ENCODE measurements around the gene HEMK1. TPM values are rescaled to one million over a fixed set of nuclear protein-coding genes. Genes with fewer than 3 reads are reported as not detected.
A peak's percentile ranks its signal among the peaks of the same experiment; 100 is the strongest.

HEMK1 gene
- total RNA-seq, 1 experiment from 2014 or later: 20.9 TPM

DNA sequence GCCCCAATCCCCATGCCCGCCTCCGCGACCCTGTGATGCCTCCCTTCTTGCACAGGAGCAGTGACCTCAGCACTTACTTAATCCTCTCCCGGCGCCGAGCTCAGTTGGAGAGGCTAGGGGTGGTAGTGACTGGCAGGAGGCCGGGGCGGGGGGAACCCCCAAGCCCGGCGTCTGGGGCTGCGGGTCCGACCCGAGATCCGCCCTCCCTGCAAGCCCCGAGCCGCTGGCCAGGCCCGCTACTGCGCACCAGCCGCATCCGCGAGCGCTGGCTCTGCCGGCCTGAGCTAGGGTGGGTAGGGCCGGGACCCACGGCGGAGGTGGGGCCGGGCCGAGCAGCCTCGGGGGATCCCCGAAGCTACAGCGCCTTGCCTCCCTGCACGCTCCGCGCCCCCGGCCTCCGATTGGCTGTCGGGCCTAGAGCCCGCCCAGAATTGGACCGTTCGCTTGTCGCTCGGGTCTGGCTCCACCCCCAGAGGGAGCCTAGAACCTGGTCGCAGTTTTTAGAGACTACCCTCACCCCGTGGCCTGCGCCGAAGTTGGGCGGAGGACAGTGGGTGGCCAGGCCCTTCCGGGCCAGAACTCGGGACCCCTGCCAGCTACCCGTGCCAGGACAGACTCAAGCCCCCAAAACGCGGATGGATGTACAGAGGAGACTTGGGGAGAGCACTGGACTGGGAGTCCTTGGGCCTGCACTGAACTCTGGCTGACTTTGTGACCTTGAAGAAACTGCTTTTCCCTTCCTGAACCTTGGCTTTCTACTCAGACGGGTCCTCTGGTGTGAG is 1.7 kb upstream of the HEMK1 start, which contains the start of gene C3orf18 (continued):
- TF ChIP-seq, protein P1, sequence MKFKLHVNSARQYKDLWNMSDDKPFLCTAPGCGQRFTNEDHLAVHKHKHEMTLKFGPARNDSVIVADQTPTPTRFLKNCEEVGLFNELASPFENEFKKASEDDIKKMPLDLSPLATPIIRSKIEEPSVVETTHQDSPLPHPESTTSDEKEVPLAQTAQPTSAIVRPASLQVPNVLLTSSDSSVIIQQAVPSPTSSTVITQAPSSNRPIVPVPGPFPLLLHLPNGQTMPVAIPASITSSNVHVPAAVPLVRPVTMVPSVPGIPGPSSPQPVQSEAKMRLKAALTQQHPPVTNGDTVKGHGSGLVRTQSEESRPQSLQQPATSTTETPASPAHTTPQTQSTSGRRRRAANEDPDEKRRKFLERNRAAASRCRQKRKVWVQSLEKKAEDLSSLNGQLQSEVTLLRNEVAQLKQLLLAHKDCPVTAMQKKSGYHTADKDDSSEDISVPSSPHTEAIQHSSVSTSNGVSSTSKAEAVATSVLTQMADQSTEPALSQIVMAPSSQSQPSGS (CRISPR knock-in tag; IDR thresholded peaks at IDR 0.05; ENCODE audit: borderline replicate concordance, low read depth): no peak
- no peak for TF ChIP-seq E2F1 (CRISPR knock-in tag; IDR thresholded peaks at IDR 0.05)
- no peak for TF ChIP-seq JAZF1 (CRISPR knock-in tag; IDR thresholded peaks at IDR 0.05)
- no peak for TF ChIP-seq PRRX2 (CRISPR knock-in tag; IDR thresholded peaks at IDR 0.05)
- no peak for TF ChIP-seq MXD4 (CRISPR knock-in tag; IDR thresholded peaks at IDR 0.05; ENCODE audit: borderline replicate concordance)
- no peak for TF ChIP-seq JUN (CRISPR knock-in tag; IDR thresholded peaks at IDR 0.05)
- TF ChIP-seq, protein P2, sequence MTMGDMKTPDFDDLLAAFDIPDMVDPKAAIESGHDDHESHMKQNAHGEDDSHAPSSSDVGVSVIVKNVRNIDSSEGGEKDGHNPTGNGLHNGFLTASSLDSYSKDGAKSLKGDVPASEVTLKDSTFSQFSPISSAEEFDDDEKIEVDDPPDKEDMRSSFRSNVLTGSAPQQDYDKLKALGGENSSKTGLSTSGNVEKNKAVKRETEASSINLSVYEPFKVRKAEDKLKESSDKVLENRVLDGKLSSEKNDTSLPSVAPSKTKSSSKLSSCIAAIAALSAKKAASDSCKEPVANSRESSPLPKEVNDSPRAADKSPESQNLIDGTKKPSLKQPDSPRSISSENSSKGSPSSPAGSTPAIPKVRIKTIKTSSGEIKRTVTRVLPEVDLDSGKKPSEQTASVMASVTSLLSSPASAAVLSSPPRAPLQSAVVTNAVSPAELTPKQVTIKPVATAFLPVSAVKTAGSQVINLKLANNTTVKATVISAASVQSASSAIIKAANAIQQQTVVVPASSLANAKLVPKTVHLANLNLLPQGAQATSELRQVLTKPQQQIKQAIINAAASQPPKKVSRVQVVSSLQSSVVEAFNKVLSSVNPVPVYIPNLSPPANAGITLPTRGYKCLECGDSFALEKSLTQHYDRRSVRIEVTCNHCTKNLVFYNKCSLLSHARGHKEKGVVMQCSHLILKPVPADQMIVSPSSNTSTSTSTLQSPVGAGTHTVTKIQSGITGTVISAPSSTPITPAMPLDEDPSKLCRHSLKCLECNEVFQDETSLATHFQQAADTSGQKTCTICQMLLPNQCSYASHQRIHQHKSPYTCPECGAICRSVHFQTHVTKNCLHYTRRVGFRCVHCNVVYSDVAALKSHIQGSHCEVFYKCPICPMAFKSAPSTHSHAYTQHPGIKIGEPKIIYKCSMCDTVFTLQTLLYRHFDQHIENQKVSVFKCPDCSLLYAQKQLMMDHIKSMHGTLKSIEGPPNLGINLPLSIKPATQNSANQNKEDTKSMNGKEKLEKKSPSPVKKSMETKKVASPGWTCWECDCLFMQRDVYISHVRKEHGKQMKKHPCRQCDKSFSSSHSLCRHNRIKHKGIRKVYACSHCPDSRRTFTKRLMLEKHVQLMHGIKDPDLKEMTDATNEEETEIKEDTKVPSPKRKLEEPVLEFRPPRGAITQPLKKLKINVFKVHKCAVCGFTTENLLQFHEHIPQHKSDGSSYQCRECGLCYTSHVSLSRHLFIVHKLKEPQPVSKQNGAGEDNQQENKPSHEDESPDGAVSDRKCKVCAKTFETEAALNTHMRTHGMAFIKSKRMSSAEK (CRISPR knock-in tag; IDR thresholded peaks at IDR 0.05; ENCODE audit: borderline replicate concordance): no peak
- TF ChIP-seq FOXJ3 (CRISPR knock-in tag; IDR thresholded peaks at IDR 0.05; ENCODE audit: borderline replicate concordance): no peak
- TF ChIP-seq, protein P3, sequence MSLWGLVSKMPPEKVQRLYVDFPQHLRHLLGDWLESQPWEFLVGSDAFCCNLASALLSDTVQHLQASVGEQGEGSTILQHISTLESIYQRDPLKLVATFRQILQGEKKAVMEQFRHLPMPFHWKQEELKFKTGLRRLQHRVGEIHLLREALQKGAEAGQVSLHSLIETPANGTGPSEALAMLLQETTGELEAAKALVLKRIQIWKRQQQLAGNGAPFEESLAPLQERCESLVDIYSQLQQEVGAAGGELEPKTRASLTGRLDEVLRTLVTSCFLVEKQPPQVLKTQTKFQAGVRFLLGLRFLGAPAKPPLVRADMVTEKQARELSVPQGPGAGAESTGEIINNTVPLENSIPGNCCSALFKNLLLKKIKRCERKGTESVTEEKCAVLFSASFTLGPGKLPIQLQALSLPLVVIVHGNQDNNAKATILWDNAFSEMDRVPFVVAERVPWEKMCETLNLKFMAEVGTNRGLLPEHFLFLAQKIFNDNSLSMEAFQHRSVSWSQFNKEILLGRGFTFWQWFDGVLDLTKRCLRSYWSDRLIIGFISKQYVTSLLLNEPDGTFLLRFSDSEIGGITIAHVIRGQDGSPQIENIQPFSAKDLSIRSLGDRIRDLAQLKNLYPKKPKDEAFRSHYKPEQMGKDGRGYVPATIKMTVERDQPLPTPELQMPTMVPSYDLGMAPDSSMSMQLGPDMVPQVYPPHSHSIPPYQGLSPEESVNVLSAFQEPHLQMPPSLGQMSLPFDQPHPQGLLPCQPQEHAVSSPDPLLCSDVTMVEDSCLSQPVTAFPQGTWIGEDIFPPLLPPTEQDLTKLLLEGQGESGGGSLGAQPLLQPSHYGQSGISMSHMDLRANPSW (CRISPR knock-in tag; conservative IDR thresholded peaks at IDR 0.05; ENCODE audit: low read depth): no peak
- TF ChIP-seq, protein P4, sequence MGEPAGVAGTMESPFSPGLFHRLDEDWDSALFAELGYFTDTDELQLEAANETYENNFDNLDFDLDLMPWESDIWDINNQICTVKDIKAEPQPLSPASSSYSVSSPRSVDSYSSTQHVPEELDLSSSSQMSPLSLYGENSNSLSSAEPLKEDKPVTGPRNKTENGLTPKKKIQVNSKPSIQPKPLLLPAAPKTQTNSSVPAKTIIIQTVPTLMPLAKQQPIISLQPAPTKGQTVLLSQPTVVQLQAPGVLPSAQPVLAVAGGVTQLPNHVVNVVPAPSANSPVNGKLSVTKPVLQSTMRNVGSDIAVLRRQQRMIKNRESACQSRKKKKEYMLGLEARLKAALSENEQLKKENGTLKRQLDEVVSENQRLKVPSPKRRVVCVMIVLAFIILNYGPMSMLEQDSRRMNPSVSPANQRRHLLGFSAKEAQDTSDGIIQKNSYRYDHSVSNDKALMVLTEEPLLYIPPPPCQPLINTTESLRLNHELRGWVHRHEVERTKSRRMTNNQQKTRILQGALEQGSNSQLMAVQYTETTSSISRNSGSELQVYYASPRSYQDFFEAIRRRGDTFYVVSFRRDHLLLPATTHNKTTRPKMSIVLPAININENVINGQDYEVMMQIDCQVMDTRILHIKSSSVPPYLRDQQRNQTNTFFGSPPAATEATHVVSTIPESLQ (CRISPR knock-in tag; IDR thresholded peaks at IDR 0.05): no peak
- TF ChIP-seq ZNF219 (CRISPR knock-in tag; IDR thresholded peaks at IDR 0.05; ENCODE audit: borderline replicate concordance): no peak
- no peak for TF ChIP-seq ZNF423 (CRISPR knock-in tag; IDR thresholded peaks at IDR 0.05)
- no peak for TF ChIP-seq NR2C2 (CRISPR knock-in tag; IDR thresholded peaks at IDR 0.05)
- TF ChIP-seq, protein P5, sequence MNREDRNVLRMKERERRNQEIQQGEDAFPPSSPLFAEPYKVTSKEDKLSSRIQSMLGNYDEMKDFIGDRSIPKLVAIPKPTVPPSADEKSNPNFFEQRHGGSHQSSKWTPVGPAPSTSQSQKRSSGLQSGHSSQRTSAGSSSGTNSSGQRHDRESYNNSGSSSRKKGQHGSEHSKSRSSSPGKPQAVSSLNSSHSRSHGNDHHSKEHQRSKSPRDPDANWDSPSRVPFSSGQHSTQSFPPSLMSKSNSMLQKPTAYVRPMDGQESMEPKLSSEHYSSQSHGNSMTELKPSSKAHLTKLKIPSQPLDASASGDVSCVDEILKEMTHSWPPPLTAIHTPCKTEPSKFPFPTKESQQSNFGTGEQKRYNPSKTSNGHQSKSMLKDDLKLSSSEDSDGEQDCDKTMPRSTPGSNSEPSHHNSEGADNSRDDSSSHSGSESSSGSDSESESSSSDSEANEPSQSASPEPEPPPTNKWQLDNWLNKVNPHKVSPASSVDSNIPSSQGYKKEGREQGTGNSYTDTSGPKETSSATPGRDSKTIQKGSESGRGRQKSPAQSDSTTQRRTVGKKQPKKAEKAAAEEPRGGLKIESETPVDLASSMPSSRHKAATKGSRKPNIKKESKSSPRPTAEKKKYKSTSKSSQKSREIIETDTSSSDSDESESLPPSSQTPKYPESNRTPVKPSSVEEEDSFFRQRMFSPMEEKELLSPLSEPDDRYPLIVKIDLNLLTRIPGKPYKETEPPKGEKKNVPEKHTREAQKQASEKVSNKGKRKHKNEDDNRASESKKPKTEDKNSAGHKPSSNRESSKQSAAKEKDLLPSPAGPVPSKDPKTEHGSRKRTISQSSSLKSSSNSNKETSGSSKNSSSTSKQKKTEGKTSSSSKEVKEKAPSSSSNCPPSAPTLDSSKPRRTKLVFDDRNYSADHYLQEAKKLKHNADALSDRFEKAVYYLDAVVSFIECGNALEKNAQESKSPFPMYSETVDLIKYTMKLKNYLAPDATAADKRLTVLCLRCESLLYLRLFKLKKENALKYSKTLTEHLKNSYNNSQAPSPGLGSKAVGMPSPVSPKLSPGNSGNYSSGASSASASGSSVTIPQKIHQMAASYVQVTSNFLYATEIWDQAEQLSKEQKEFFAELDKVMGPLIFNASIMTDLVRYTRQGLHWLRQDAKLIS (CRISPR knock-in tag; IDR thresholded peaks at IDR 0.05; ENCODE audit: borderline replicate concordance): no peak
- 0 out of 2 replicates have a peak, but pooled peaks have one; percentile 33 for TF ChIP-seq ZNF138 (CRISPR knock-in tag; conservative IDR thresholded peaks at IDR 0.05)
- peak; percentile 15; the same call in 1 of the 2 replicates for TF ChIP-seq RELA (CRISPR knock-in tag; IDR thresholded peaks at IDR 0.05; ENCODE audit: borderline replicate concordance)
- TF ChIP-seq RORB (CRISPR knock-in tag; IDR thresholded peaks at IDR 0.05): no peak
- TF ChIP-seq, protein P6, sequence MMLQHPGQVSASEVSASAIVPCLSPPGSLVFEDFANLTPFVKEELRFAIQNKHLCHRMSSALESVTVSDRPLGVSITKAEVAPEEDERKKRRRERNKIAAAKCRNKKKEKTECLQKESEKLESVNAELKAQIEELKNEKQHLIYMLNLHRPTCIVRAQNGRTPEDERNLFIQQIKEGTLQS (CRISPR knock-in tag; conservative IDR thresholded peaks at IDR 0.05): no peak
- no peak for TF ChIP-seq SMAD3 (CRISPR knock-in tag; IDR thresholded peaks at IDR 0.05; ENCODE audit: borderline replicate concordance)
- no peak for TF ChIP-seq ZNF232 (CRISPR knock-in tag; IDR thresholded peaks at IDR 0.05)
- no peak for TF ChIP-seq SOX15 (CRISPR knock-in tag; IDR thresholded peaks at IDR 0.05)
